K562 (cell line): Measurements from ENCODE around the gene TP53BP1.

Experiments used
- NRF1 ChIP-seq, 2 experiments: fragments of 450-650 bp; IDR thresholded peaks in 1 of 2; conservative IDR thresholded peaks in 1 of 2; 2 replicates each; pipeline ENCODE4 v1.6.1; 2014; ENCODE audit warnings: mild to moderate bottlenecking in 2 of 2
- POLR2A ChIP-seq: fragments of 450-650 bp; conservative IDR thresholded peaks from 2 replicates; pipeline ENCODE4 v1.6.1; 2016
- POLR2AphosphoS5 ChIP-seq: IDR thresholded peaks from 2 replicates; pipeline ENCODE4 v1.6.1; 2011; ENCODE audit warnings: mild to moderate bottlenecking, low read depth, low read length, moderate library complexity; ENCODE audit not compliant: control insufficient read depth, insufficient read depth
- PRMT5 ChIP-seq: sonication (generic); formaldehyde crosslinking; IDR thresholded peaks from 2 replicates; pipeline ENCODE4 v1.5.0; 2020; ENCODE audit warnings: missing genetic modification reagents
- SIX5 ChIP-seq, 2 experiments: IDR thresholded peaks; 2 replicates each; pipeline ENCODE4 v1.6.1; 2011; ENCODE audit warnings: low read length in 2 of 2, borderline replicate concordance in 1 of 2, low read depth in 1 of 2, mild to moderate bottlenecking in 1 of 2, moderate library complexity in 1 of 2; ENCODE audit not compliant: insufficient read depth in 1 of 2
- YY1 ChIP-seq, 3 experiments: IDR thresholded peaks; 2 replicates each; pipeline ENCODE4 v1.6.1; 2011; ENCODE audit warnings: low read length in 2 of 3, mild to moderate bottlenecking in 2 of 3, moderate library complexity in 2 of 3, borderline replicate concordance in 1 of 3, control low read depth in 1 of 3, low read depth in 1 of 3; ENCODE audit not compliant: insufficient read depth in 3 of 3, insufficient replicate concordance in 2 of 3, control insufficient read depth in 1 of 3, insufficient read length in 1 of 3; ENCODE audit errors: extremely low read depth in 1 of 3
- ZNF444 ChIP-seq: fragments of 250-450 bp; sonication (Bioruptor Pico); IDR thresholded peaks from 2 replicates; pipeline ENCODE4 v1.4.0; 2020; ENCODE audit warnings: mild to moderate bottlenecking, moderate library complexity
- ZNF668 ChIP-seq: fragments of 250-450 bp; sonication (Bioruptor Pico); IDR thresholded peaks from 2 replicates; pipeline ENCODE4 v1.8.0; 2022; ENCODE audit warnings: mild to moderate bottlenecking, inconsistent platforms
- TF ChIP-seq, protein P1 (sequence below): sonication (generic); formaldehyde crosslinking; IDR thresholded peaks from 2 replicates; pipeline ENCODE4 v1.8.1; 2022; ENCODE audit warnings: missing genetic modification reagents
- TF ChIP-seq, protein P2 (sequence below): fragments of 450-650 bp; IDR thresholded peaks from 2 replicates; pipeline ENCODE4 v1.6.1; 2016; ENCODE audit warnings: missing biosample characterization, missing genetic modification characterization

- TF ChIP-seq POLR2A (no peak), YY1 (IDR thresholded peaks at IDR 0.05; ENCODE audit: borderline replicate concordance in 1 of 3, control insufficient read depth in 1 of 3, extremely low read depth in 1 of 3, insufficient read depth in 3 of 3, insufficient read length in 1 of 3, insufficient replicate concordance in 2 of 3, low read depth in 1 of 3, low read length in 2 of 3) (no peak), ZNF668 (no peak), SIX5 (IDR thresholded peaks at IDR 0.05; ENCODE audit: borderline replicate concordance in 1 of 2, insufficient read depth in 1 of 2, low read depth in 1 of 2, low read length in 2 of 2) (no peak), POLR2AphosphoS5 (no peak), PRMT5 (CRISPR knock-in tag) (no peak), ZNF444 (CRISPR knock-in tag) (no peak), NRF1 (conservative IDR thresholded peaks at IDR 0.05 in 1 of 2, IDR thresholded peaks at IDR 0.05 in 1 of 2) (no peak)
- TF ChIP-seq, protein P1, sequence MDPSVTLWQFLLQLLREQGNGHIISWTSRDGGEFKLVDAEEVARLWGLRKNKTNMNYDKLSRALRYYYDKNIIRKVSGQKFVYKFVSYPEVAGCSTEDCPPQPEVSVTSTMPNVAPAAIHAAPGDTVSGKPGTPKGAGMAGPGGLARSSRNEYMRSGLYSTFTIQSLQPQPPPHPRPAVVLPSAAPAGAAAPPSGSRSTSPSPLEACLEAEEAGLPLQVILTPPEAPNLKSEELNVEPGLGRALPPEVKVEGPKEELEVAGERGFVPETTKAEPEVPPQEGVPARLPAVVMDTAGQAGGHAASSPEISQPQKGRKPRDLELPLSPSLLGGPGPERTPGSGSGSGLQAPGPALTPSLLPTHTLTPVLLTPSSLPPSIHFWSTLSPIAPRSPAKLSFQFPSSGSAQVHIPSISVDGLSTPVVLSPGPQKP (CRISPR knock-in tag): no peak
- TF ChIP-seq, protein P2, sequence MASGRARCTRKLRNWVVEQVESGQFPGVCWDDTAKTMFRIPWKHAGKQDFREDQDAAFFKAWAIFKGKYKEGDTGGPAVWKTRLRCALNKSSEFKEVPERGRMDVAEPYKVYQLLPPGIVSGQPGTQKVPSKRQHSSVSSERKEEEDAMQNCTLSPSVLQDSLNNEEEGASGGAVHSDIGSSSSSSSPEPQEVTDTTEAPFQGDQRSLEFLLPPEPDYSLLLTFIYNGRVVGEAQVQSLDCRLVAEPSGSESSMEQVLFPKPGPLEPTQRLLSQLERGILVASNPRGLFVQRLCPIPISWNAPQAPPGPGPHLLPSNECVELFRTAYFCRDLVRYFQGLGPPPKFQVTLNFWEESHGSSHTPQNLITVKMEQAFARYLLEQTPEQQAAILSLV (tag): no peak
Measured at GRCh38 chr15:43484455-43484854, 8.5 kb downstream of the TP53BP1 start.
